ENCODE results near the gene CLCC1.

- TF ChIP-seq, protein P1, sequence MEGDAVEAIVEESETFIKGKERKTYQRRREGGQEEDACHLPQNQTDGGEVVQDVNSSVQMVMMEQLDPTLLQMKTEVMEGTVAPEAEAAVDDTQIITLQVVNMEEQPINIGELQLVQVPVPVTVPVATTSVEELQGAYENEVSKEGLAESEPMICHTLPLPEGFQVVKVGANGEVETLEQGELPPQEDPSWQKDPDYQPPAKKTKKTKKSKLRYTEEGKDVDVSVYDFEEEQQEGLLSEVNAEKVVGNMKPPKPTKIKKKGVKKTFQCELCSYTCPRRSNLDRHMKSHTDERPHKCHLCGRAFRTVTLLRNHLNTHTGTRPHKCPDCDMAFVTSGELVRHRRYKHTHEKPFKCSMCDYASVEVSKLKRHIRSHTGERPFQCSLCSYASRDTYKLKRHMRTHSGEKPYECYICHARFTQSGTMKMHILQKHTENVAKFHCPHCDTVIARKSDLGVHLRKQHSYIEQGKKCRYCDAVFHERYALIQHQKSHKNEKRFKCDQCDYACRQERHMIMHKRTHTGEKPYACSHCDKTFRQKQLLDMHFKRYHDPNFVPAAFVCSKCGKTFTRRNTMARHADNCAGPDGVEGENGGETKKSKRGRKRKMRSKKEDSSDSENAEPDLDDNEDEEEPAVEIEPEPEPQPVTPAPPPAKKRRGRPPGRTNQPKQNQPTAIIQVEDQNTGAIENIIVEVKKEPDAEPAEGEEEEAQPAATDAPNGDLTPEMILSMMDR (IDR thresholded peaks at IDR 0.05): no peak
- TF ChIP-seq POLR2A (IDR thresholded peaks at IDR 0.05): no peak
Observed at GRCh38 chr1:108962681-108963051, 618 bp downstream of the CLCC1 start.
